Activated T-cell treated with anti-CD3 and anti-CD28 coated beads for 4 hours (primary cell): ENCODE measurements around the gene EXOC4.
"Not testable (repeated sequence)": the region's sequence is repeated elsewhere in the genome, so short reads cannot be mapped to it uniquely, and the experiment has no call there.

Experiments used
- DNase-seq: peaks from one replicate; pipeline ENCODE4 v3.0.0-alpha.2; 2020

Gene EXOC4

GRCh38 chr7:133773601-133774000 lies 520.7 kb downstream of the EXOC4 start:
- no peak for DNase-seq

GRCh38 chr7:133775201-133775600 lies 522.3 kb downstream of the EXOC4 start:
- DNase-seq = no peak

GRCh38 chr7:133776266-133776665 lies 523.4 kb downstream of the EXOC4 start:
- no peak for DNase-seq

- no peak for DNase-seq
Observed at GRCh38 chr7:133777701-133778100, 524.8 kb downstream of the EXOC4 start.

GRCh38 chr7:133778472-133778871 lies 525.6 kb downstream of the EXOC4 start:
- DNase-seq = no peak

GRCh38 chr7:133779538-133779937 lies 526.7 kb downstream of the EXOC4 start:
- not testable (repeated sequence) for DNase-seq

GRCh38 chr7:133780912-133781311 lies 528.0 kb downstream of the EXOC4 start:
- DNase-seq = no peak

GRCh38 chr7:133781486-133782090 lies 528.7 kb downstream of the EXOC4 start:
- no peak for DNase-seq

- no peak for DNase-seq
Observed at GRCh38 chr7:133782470-133782869, 529.6 kb downstream of the EXOC4 start.

GRCh38 chr7:133783276-133783675 lies 530.4 kb downstream of the EXOC4 start:
- DNase-seq = no peak

GRCh38 chr7:133784486-133785001 lies 531.7 kb downstream of the EXOC4 start:
- no peak for DNase-seq

GRCh38 chr7:133786401-133786937 lies 533.6 kb downstream of the EXOC4 start:
- DNase-seq = no peak

GRCh38 chr7:133789974-133790373 lies 537.1 kb downstream of the EXOC4 start:
- DNase-seq = no peak

- DNase-seq = no peak
Observed at GRCh38 chr7:133790911-133791310, 538.0 kb downstream of the EXOC4 start.

GRCh38 chr7:133794479-133794878 lies 541.6 kb downstream of the EXOC4 start:
- DNase-seq = no peak

GRCh38 chr7:133795068-133795665 lies 542.3 kb downstream of the EXOC4 start:
- no peak for DNase-seq

GRCh38 chr7:133796782-133797745 lies 544.2 kb downstream of the EXOC4 start:
- no peak for DNase-seq

GRCh38 chr7:133797818-133798520 lies 545.1 kb downstream of the EXOC4 start:
- DNase-seq = no peak

- no peak for DNase-seq
Observed at GRCh38 chr7:133801341-133801740, 548.5 kb downstream of the EXOC4 start.

GRCh38 chr7:133804127-133804526 lies 551.2 kb downstream of the EXOC4 start:
- DNase-seq = no peak

- no peak for DNase-seq
Observed at GRCh38 chr7:133805426-133805825, 552.5 kb downstream of the EXOC4 start.

- DNase-seq = no peak
Observed at GRCh38 chr7:133807624-133808492, 555.0 kb downstream of the EXOC4 start.
